ENCODE data around the gene KNOP1. TPM values are rescaled to one million over a fixed set of nuclear protein-coding genes. Genes with fewer than 3 reads are reported as not detected.

Gene KNOP1
- total RNA-seq (10 to 100 TPM in 8 of 9 donors, 1 to 10 TPM in 1; 8.1 to 23.7 (median 11.8) TPM), polyA plus RNA-seq (10 to 100 TPM; 13.5 to 30.6 (median 26.5) TPM)
- long read RNA-seq, donor 1, partial matches to known transcripts = 18 of 19 reads
- long read RNA-seq, donor 1, other reads (novel, unspliced or antisense) = 0 of 19 reads
- long read RNA-seq, donor 2, full-length matches to known transcripts = 1 of 19 reads
- long read RNA-seq, donor 2, partial matches to known transcripts = 18 of 19 reads
- long read RNA-seq, donor 2, other reads (novel, unspliced or antisense) = 0 of 19 reads
- long read RNA-seq, donor 3, full-length matches to known transcripts = 1 of 14 reads
- long read RNA-seq, donor 3, partial matches to known transcripts = 13 of 14 reads
- long read RNA-seq, donor 3, other reads (novel, unspliced or antisense) = 0 of 14 reads
- long read RNA-seq, donor 4, full-length matches to known transcripts = 1 of 17 reads
- long read RNA-seq, donor 4, partial matches to known transcripts = 15 of 17 reads
- long read RNA-seq, donor 4, other reads (novel, unspliced or antisense) = 1 of 17 reads
- long read RNA-seq, donor 5, full-length matches to known transcripts = 6 of 13 reads
- long read RNA-seq, donor 5, partial matches to known transcripts = 1 of 13 reads
- long read RNA-seq, donor 5, other reads (novel, unspliced or antisense) = 6 of 13 reads
- long read RNA-seq, donor 6, partial matches to known transcripts = 9 of 11 reads
- long read RNA-seq, donor 6, other reads (novel, unspliced or antisense) = 2 of 11 reads
- long read RNA-seq, donor 7, full-length matches to known transcripts = 2 of 8 reads
- long read RNA-seq, donor 7, partial matches to known transcripts = 6 of 8 reads
- long read RNA-seq, donor 7, other reads (novel, unspliced or antisense) = 0 of 8 reads
- long read RNA-seq, donor 8, full-length matches to known transcripts = 2 of 10 reads
- long read RNA-seq, donor 8, partial matches to known transcripts = 8 of 10 reads
- long read RNA-seq, donor 8, other reads (novel, unspliced or antisense) = 0 of 10 reads
- long read RNA-seq, donor 9, partial matches to known transcripts = 10 of 11 reads
- long read RNA-seq, donor 9, other reads (novel, unspliced or antisense) = 0 of 11 reads
- long read RNA-seq, donor 10, full-length matches to known transcripts = 1 of 8 reads
- long read RNA-seq, donor 10, partial matches to known transcripts = 7 of 8 reads
- long read RNA-seq, donor 10, other reads (novel, unspliced or antisense) = 0 of 8 reads

GRCh38 chr16:19717741-19718623 lies at the start of gene KNOP1, which contains the start of gene IQCK:
Gene KNOP1 (minus strand): TSS chr16:19718227. CDS start chr16:19715035, 3,192 bp downstream.
Gene IQCK (plus strand): TSS chr16:19718271. CDS start chr16:19718307, 36 bp downstream.
- peak; percentile 87 to 93 (median 88) for DNase-seq
- H3K36me3 ChIP-seq (replicated peaks in 1 of 2) = peaks cover 0 to 10% of the 10 kb centered on the region in 2 donors
- H3K4me1 ChIP-seq (replicated peaks in 1 of 2) = peaks cover 6 to 18% of the 10 kb centered on the region in 2 donors
- H3K4me3 ChIP-seq = peak within 1 kb of the TSS; percentile 27 to 98 (median 84)
- H3K9me3 ChIP-seq (replicated peaks in 1 of 3) = no peaks in the 10 kb centered on the region
- no peaks in the 10 kb centered on the region for H3K27me3 ChIP-seq
- intact Hi-C loops (cut with DNase I) = loop anchor here in 1 of 2 donors (5.0 kb wide), 1 partner anchor 164 kb away; the partner anchor contains the start of gene GPRC5B
- H3K27ac ChIP-seq = peak within 1 kb of the TSS in 4 of 5 donors; percentile 13 to 85 (median 56)
- TF ChIP-seq POLR2A (IDR thresholded peaks at IDR 0.05) (peak; percentile 21 to 24), CTCF (IDR thresholded peaks at IDR 0.05) (peak in 3 of 6 experiments; percentile 6 to 30 (median 21))
- WGBS, 4 donors = 0% methylated on average over 25 to 88 of the region's 88 CpGs

DNA sequence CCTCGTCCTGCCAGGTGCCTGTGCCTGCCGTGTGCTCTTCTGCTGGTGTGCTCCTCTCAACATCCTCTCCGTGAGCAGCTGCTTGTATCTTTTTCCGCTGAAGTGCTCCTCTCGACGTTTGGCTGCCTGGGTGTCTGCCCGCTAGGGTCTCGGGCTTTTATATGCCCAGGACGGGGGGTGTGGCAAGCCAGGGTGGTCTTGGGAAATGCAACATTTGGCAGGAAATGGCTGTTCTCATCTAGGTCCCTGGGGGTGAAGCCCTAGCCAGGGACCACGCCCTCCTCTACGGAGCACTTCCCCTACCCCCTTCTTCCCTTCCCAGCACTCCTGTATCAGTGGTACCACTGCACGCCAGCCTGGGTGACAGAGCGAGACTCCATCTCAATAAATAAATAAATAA lies 49.5 kb upstream of the KNOP1 start:
- intact Hi-C loops (cut with DNase I) = no loop called here

DNA sequence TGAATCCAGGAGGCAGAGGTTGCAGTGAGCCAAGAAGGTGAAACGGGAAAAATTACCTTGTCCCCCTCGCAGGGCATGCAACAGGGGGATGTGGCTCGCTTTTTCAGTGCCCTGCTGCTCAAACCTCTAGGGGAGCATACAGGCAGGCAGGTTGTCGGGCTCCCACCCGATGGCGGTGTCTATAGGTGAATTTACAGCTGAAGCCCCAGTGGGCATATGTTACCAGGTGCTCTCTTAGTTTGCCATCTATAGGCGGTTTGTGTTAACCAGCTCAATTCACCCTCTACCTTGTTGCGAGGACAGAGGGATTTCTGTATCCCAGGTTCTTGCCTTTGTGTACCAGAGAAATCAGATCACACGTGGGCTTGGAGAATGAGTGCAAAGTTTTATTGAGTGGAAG lies 49.0 kb upstream of the KNOP1 start:
- H3K27me3 ChIP-seq = no peaks in the 10 kb centered on the region
- H3K4me1 ChIP-seq (replicated peaks in 1 of 2) = no peaks in the 10 kb centered on the region
- H3K9me3 ChIP-seq (replicated peaks in 1 of 3) = no peaks in the 10 kb centered on the region
- no peak overlapping the region for H3K4me3 ChIP-seq
- WGBS, 4 donors = 90 to 96% (median 95%) methylated on average over 7 to 9 of the region's 9 CpGs
- intact Hi-C loops (cut with DNase I) = no loop called here
- H3K27ac ChIP-seq = no peak overlapping the region
- DNase-seq = no peak
- H3K36me3 ChIP-seq (replicated peaks in 1 of 2) = no peaks in the 10 kb centered on the region
- no peak for TF ChIP-seq POLR2A (IDR thresholded peaks at IDR 0.05)

More for the DNA sequence above, 49.5 kb upstream of the KNOP1 start:
- WGBS, 4 donors = 91 to 93% (median 92%) methylated on average over 13 of the region's 13 CpGs
- no peak overlapping the region for H3K4me3 ChIP-seq
- no peaks in the 10 kb centered on the region for H3K36me3 ChIP-seq (replicated peaks in 1 of 2)
- DNase-seq = peak in 1 of 7 donors; percentile 25
- no peak overlapping the region for H3K27ac ChIP-seq
- no peak for TF ChIP-seq POLR2A (IDR thresholded peaks at IDR 0.05)
- no peak for TF ChIP-seq CTCF (IDR thresholded peaks at IDR 0.05)
- H3K27me3 ChIP-seq = no peaks in the 10 kb centered on the region
- H3K9me3 ChIP-seq (replicated peaks in 1 of 3) = no peaks in the 10 kb centered on the region
- no peaks in the 10 kb centered on the region for H3K4me1 ChIP-seq (replicated peaks in 1 of 2)

DNA sequence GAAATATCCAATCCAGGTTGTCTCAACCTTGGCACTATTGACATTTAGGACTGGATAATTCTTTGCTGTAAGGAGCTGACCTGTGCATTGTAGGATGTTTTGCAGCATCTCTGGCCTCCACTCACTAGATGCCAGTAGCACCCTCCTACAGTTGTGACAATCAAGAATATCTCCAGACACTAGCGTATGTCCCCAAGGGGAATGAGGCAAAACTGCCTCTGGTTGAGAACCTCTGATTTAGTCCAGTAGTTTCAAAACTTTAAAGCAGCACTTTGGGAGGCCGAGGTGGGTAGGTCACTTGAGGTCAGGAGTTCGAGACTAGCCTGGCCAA lies 48.5 kb upstream of the KNOP1 start:
- 93 to 94% (median 94%) methylated on average over 3 of the region's 3 CpGs; no CpG with 5 or more reads in 1 of the 4 donors for WGBS, 4 donors
- H3K4me1 ChIP-seq (replicated peaks in 1 of 2) = no peaks in the 10 kb centered on the region
- no peak for DNase-seq
- no peaks in the 10 kb centered on the region for H3K36me3 ChIP-seq (replicated peaks in 1 of 2)
- no peaks in the 10 kb centered on the region for H3K9me3 ChIP-seq (replicated peaks in 1 of 3)
- H3K27me3 ChIP-seq = no peaks in the 10 kb centered on the region
- H3K4me3 ChIP-seq = no peak overlapping the region
- H3K27ac ChIP-seq = no peak overlapping the region
- TF ChIP-seq POLR2A (IDR thresholded peaks at IDR 0.05) = no peak
- TF ChIP-seq CTCF (IDR thresholded peaks at IDR 0.05) = no peak
- intact Hi-C loops (cut with DNase I) = no loop called here
